ENCODE measurements around the gene ICAM3.
"Not testable (repeated sequence)": the region's sequence is repeated elsewhere in the genome, so short reads cannot be mapped to it uniquely, and the experiment has no call there.

Gene ICAM3, protein sequence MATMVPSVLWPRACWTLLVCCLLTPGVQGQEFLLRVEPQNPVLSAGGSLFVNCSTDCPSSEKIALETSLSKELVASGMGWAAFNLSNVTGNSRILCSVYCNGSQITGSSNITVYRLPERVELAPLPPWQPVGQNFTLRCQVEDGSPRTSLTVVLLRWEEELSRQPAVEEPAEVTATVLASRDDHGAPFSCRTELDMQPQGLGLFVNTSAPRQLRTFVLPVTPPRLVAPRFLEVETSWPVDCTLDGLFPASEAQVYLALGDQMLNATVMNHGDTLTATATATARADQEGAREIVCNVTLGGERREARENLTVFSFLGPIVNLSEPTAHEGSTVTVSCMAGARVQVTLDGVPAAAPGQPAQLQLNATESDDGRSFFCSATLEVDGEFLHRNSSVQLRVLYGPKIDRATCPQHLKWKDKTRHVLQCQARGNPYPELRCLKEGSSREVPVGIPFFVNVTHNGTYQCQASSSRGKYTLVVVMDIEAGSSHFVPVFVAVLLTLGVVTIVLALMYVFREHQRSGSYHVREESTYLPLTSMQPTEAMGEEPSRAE
- 104 to 156 (median 135) reads per million in 4 donors for total RNA-seq

GRCh38 chr19:10339380-10339960 lies at the start of gene ICAM3:
ICAM3 (minus strand) TSS chr19:10339624; CDS start chr19:10339614, 10 bp downstream.
- peak in 3 of 5 donors; percentile 38 to 76 (median 45) for DNase-seq

DNA sequence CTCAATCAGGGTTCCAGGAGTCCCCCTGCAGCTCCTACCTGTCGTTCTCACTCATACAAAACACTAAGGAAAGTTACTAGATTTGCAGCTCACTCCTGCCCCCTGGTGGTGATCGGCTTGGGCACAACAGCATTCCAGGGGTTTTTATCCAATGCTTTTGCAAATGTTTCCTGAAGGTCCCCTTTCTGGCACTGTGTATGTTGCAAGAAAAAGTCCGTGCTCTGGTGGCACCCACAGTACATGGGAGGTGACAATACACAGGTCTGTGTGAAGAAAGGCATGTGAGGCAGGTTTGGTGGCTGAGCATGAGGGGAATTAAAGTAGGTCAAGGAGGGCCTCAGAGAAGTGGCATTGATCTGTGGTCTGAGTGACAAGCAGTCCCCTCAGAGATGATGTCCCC lies 49.5 kb upstream of the ICAM3 start:
- DNase-seq, result peak; percentile 49 to 84 (median 66)

DNA sequence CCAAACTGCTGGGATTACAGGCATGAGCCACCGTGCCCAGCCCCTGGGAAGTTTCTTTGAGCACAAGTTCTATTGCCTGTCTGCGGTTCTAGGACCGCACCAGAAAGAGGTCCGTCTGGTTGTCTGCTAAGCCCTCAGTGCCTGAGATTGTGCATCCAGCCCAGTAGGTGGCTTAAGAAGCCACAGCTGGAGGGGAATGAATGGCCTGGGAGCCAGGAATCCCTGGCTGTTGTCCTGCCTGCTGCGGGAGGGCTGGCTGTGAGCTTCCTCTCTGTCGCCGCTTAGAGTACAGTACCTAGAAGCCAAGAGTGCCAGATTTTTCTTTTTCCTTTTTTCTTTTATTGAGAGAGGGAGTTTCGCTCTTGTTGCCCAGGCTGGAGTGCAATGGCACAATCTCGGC lies 45.2 kb upstream of the ICAM3 start:
- DNase-seq, result no peak

DNA sequence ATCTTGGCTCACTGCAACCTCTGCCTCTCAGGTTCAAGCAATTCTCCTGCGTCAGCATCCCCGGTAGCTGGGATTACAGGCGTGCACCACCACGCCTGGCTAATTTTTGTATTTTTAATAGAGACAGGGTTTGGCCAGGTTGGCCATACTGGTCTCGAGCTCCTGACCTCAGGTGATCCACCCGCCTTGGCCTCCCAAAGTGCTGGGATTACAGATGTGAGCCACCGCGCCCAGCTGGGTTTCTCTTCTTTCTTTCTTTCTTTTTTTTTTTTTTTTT lies 43.7 kb upstream of the ICAM3 start:
- not testable (repeated sequence) for DNase-seq

GRCh38 chr19:10380313-10381102 lies 41.1 kb upstream of the ICAM3 start, which contains the start of gene TYK2:
TYK2 (minus strand) TSS chr19:10380572; CDS start chr19:10378406, 2,166 bp downstream.
- peak; percentile 91 to 99 (median 92) for DNase-seq

- no peak for DNase-seq
Observed at GRCh38 chr19:10379880-10380312, 40.5 kb upstream of the ICAM3 start.

GRCh38 chr19:10378124-10378523 lies 38.7 kb upstream of the ICAM3 start:
- no peak for DNase-seq

GRCh38 chr19:10377140-10377640 lies 37.8 kb upstream of the ICAM3 start:
- DNase-seq, result not testable (repeated sequence)

DNA sequence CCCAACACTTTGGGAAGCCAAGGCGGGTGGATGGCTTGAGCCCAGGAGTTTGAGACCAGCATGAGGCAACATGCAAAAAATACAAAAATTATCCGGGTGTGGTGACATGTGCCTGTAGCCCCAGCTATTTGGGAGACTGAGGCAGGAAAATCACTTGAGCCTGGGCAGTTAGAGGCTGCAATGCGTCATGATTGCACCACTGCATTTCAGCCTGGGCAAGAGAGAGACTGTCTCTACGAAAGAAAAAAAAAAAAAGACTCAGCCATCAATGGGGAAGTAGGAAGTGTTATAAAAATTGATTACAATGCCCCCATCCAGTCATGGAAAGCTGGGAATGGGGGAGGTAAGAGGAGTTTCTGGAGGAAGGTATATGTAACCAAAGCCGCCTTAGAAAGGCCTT lies 35.5 kb upstream of the ICAM3 start:
- DNase-seq, result no peak

GRCh38 chr19:10372690-10373089 lies 33.3 kb upstream of the ICAM3 start:
- no peak for DNase-seq

GRCh38 chr19:10368101-10368803 lies 28.8 kb upstream of the ICAM3 start:
- no peak for DNase-seq

DNA sequence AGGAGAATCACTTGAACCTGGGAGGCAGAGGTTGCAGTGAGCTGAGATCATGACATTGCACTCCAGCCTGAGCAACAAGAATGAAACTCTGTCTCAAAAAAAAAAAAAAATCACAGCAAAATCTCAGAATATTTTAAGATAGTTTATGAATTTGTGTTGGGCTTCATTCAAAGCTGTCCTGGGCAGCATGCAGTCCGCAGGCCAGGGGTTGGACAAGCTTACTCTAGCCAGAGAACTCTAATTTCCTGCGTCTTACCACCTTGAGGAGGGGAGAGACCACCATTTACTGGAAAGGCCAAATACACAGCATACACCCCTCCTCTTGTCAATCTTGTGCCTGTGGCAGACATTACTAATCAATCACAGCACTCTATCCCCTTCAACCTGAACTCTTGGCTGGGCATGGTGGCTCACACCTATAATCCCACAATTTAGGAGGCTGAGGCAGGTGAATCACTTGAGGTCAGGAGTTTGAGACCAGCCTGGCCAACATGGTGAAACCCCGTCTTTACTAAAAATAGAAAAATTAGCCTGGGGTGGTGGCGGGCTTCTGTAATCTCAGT lies 27.6 kb upstream of the ICAM3 start:
- DNase-seq, result not testable (repeated sequence)

- DNase-seq, result no peak
Observed at GRCh38 chr19:10365518-10365917, 26.1 kb upstream of the ICAM3 start.

DNA sequence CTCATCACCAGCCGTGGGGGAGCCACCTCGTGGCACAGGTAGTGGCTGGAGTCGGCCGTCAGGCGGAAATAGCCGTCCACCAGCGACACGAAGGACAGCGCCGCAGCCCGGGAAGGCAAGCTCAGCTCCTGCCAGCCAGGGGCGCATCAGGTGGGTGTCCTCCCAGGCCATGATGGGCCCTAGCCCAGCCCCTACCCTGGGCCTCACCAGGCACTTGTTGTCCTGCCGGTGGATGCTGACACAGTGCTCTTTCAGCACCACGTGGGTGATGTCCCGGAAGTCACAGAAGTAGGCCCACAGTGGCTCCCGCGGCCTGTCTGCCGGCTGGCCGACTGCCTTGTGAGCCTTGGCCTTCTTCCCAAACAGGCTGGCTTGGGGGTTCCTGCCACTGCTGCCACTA lies 25.2 kb upstream of the ICAM3 start:
- no peak for DNase-seq

DNA sequence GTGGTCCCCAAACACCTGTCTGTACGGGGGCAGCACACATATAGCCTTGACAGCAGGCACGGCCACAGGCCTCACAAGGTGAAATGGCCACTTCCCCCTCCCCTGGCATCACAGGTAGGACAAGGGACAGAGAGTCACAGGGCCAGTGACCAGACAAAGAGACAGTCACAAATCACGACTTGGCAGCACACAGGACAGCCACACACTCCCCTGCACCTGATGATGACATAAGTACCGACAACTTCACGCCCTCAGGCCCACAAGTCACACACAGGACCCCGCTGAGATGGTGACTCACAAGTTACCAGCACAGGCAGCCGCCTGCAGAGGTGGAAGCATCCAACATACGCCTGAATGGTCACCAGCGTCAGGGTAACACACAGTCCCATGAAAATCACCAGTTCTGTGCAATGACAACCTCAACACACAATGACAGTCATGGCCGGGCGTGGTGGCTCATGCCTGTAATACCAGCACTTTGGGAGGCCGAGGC lies 24.4 kb upstream of the ICAM3 start:
- DNase-seq, result no peak

GRCh38 chr19:10362259-10362658 lies 22.8 kb upstream of the ICAM3 start:
- DNase-seq, result no peak

DNA sequence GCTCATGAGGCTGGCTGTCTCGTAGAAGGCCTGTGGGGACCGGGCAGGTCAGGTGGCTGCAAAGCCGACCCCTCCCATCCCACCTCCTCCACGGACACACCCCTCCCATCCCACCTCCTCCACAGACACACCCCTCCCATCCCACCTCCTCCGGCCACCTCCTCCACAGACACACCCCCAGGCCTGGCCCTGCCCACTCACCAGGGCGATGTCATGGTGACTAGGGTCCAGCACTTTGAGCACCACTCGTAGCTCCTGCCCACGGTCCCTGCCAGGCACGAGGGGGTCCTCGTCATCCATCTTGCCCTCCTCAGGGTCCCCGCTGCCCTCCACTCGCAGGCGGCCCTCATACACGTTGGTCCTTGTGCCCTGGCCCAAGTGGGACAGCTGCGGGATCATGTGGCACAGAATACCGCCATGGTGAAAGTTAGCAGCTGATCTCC lies 22.2 kb upstream of the ICAM3 start:
- DNase-seq, result no peak

DNA sequence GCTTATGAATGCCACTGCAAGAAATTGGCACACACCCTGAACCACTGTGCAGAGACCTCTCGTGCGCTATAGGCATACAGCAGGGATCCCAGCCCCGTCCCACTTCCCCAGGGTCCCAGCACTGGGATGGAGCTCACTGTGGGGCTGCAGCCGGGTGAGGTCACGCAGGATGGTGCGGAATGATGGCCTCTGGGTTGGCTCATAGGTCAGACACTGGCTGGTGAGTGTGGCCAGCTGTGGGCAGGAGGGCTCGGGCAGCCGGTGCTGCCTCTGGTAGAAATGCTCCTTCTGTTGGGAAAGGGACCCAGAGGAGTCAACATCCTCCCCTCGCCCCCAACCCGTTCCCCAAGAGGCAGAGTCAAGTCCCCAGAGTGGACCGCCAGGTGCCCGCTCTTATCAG lies 17.0 kb upstream of the ICAM3 start:
- DNase-seq, result no peak

GRCh38 chr19:10353793-10354391 lies 14.5 kb upstream of the ICAM3 start:
- DNase-seq, result peak in 2 of 5 donors; percentile 21 to 27

DNA sequence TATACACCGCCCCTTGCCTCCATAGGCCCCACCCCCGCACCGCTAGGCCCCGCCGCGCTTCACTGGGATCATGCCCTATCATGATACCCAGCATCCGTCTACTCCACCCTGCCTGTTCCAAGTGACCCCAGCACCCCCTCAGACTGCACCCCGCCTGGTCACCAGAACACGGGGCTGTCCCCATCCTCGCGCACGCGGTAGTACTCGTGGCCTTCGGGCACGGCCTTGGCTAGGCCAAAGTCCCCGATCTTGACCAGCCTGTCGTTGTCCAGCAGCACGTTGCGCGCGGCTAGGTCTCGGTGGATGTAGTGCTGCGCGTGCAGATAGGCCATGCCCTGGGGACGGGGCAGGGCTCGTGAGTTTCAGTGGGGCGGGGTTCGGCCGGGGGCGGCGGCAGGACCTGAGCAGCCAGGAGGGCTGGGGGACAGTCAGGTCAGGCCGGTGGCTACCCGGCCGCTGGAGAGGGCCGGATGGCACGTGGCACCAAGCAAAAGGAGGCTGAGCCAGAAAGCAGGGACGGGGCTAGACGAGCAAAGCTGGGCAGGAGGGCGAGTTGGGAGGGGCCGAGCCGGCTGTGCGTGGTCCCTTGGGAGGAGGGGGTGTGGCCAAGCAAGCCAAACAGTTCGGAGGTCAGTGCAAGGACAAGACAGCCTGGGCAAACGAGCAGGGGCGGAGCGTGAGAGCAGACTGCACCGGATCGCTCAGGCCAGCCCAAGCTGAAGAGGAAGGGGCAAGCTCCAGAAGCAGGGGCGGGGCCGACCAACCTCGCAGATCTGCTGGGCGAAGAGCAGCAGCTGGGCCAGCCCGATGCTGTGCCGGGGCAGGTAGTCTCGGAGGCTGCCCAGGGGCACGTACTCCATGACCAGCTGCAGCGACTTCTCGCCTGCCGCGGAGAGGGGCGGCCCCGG lies 13.6 kb upstream of the ICAM3 start:
- no peak for DNase-seq

Measured in T-helper 1 cell (primary cell).